CD4-positive, alpha-beta T cell (primary cell): ENCODE data around the gene GAPDH. TPM values are rescaled to one million over a fixed set of nuclear protein-coding genes. Genes with fewer than 3 reads are reported as not detected.

Source experiments
- ATAC-seq: fragments of 200-7000 bp; cut with Tn5 transposase; one replicate; pipeline ENCODE4 v1.10.0; 2022; ENCODE audit warnings: mild to moderate bottlenecking; ENCODE audit not compliant: poor library complexity
- CTCF ChIA-PET: fragments of 350-600 bp; sonication (Branson Sonifier 250); formaldehyde crosslinking; loops from one replicate; lab custom pipeline; 2021; ENCODE audit warnings: antibody characterized with exemption, inconsistent platforms; lab: Charles Lee
- POLR2A ChIA-PET: fragments of 350-600 bp; sonication (Branson Sonifier 250); formaldehyde crosslinking; loops from one replicate; lab custom pipeline; 2021; ENCODE audit warnings: antibody characterized with exemption, inconsistent platforms; lab: Charles Lee
- DNase-seq, 14 experiments: peaks; one replicate each; pipeline ENCODE4 v3.0.0-alpha.2; 2013 to 2020; ENCODE audit warnings: mixed read lengths in 2 of 14
- H3K27ac ChIP-seq, 2 donors: one replicate each; pipeline versions ENCODE4 v1.5.1 to v1.7.0; 2013; ENCODE audit warnings: low read length in 2 of 2, low read depth in 1 of 2, mild to moderate bottlenecking in 1 of 2
- H3K27me3 ChIP-seq, 2 experiments: 1 replicate in 1 of 2; 2 replicates in 1 of 2; pipeline versions ENCODE4 v1.6.1 to v1.7.0; 2013; ENCODE audit warnings: low read length in 2 of 2, control low read depth in 1 of 2, mild to moderate bottlenecking in 1 of 2, moderate library complexity in 1 of 2; ENCODE audit not compliant: insufficient read depth in 2 of 2, control insufficient read depth in 1 of 2
- H3K36me3 ChIP-seq: one replicate; pipeline ENCODE4 v1.6.1; 2013; ENCODE audit warnings: low read length, control low read depth; ENCODE audit not compliant: insufficient read depth
- H3K4me1 ChIP-seq: one replicate; pipeline ENCODE4 v1.6.1; 2013; ENCODE audit warnings: low read length, control low read depth; ENCODE audit not compliant: insufficient read depth
- H3K4me3 ChIP-seq: one replicate; pipeline ENCODE4 v1.5.1; 2013; ENCODE audit warnings: mild to moderate bottlenecking, low read length, moderate library complexity
- H3K9me3 ChIP-seq, 2 experiments: 1 replicate in 1 of 2; 2 replicates in 1 of 2; pipeline versions ENCODE4 v1.6.1 to v1.7.0; 2013; ENCODE audit warnings: low read length in 2 of 2, mild to moderate bottlenecking in 2 of 2, control low read depth in 1 of 2, moderate library complexity in 1 of 2; ENCODE audit not compliant: control insufficient read depth in 1 of 2, insufficient read depth in 1 of 2
- H3K27ac Mint-ChIP-seq: one replicate; pipeline ENCODE4 v1.8.0; 2020; ENCODE audit warnings: mixed read lengths
- H3K27me3 Mint-ChIP-seq: one replicate; pipeline ENCODE4 v1.8.0; 2021; ENCODE audit warnings: mixed read lengths
- H3K36me3 Mint-ChIP-seq: one replicate; pipeline ENCODE4 v1.8.0; 2021; ENCODE audit warnings: low read depth, mixed read lengths
- H3K4me1 Mint-ChIP-seq: one replicate; pipeline ENCODE4 v1.8.0; 2021; ENCODE audit warnings: low read depth, mixed read lengths
- H3K4me3 Mint-ChIP-seq: one replicate; pipeline ENCODE4 v1.8.0; 2020; ENCODE audit warnings: mild to moderate bottlenecking, mixed read lengths
- H3K9me3 Mint-ChIP-seq: one replicate; pipeline ENCODE4 v1.8.0; 2020; ENCODE audit warnings: mixed read lengths
- intact Hi-C, 2 experiments: fragments of 100-400 bp; cut with DNase I in 1 of 2; cut with micrococcal nuclease in 1 of 2; formaldehyde crosslinking; loops; one replicate each; pipeline versions ENCODE4 v1.15.1 to v1.9.0; 2023 to 2025; cut with DNase I, micrococcal nuclease
- total RNA-seq, 174 experiments: library from RNA in 2 of 174; stranded (reverse) in 2 of 174; gene quantifications; one replicate each; pipeline ENCODE4 v1.2.3 and lab custom pipeline; 2021 to 2026
- TF ChIP-seq, protein P1 (sequence below): fragments of 200-600 bp; IDR thresholded peaks from one replicate; pipeline ENCODE4 v1.8.0; 2022; ENCODE audit warnings: antibody characterized with exemption, mild to moderate bottlenecking

The GAPDH gene
- total RNA-seq, 2 experiments from 2014 or later, result 498 to 508 TPM

DNA sequence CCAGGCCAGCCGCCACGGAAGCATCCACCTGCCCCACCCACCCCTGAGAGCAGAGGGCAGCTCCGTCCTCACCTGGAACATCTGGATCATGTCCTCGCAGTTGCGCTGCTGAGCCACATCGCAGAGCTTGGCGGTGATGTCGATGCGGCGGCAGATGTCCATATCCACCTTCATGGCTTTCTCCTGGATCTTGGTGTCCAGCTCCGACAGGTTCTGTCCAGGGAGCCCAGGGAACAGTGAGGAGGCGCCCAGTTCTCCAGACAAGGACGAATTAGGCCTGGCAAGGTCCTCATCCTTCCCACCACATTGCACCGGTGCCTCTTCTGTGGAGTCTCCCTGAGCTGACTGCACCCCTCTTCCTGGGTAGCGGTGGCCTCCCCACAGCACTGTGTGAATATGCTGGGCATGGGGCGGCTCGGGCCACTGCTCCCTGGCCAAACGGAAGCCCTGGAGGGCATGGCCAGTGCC, 15.4 kb downstream of the GAPDH start:
- ChIA-PET CTCF (no interaction called here), POLR2A (interaction anchor here (1.2 kb wide), 1 partner anchor 79 kb away, joined by 4 read pairs; the partner anchor contains the start of gene VAMP1)
- DNase-seq (no peak), ATAC-seq (no peak)
- Histone ChIP-seq H3K36me3 (peaks cover 77% of the 10 kb centered on the region), H3K9me3 (no peaks in the 10 kb centered on the region), H3K4me1 (peaks cover 54% of the 10 kb centered on the region), H3K27ac (no peak overlapping the region), H3K4me3 (no peak overlapping the region), H3K27me3 (no peaks in the 10 kb centered on the region)
- TF ChIP-seq, protein P1, sequence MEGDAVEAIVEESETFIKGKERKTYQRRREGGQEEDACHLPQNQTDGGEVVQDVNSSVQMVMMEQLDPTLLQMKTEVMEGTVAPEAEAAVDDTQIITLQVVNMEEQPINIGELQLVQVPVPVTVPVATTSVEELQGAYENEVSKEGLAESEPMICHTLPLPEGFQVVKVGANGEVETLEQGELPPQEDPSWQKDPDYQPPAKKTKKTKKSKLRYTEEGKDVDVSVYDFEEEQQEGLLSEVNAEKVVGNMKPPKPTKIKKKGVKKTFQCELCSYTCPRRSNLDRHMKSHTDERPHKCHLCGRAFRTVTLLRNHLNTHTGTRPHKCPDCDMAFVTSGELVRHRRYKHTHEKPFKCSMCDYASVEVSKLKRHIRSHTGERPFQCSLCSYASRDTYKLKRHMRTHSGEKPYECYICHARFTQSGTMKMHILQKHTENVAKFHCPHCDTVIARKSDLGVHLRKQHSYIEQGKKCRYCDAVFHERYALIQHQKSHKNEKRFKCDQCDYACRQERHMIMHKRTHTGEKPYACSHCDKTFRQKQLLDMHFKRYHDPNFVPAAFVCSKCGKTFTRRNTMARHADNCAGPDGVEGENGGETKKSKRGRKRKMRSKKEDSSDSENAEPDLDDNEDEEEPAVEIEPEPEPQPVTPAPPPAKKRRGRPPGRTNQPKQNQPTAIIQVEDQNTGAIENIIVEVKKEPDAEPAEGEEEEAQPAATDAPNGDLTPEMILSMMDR, result no peak
- intact Hi-C loops, result no loop called here
- H3K9me3 Mint-ChIP-seq, result no peaks in the 10 kb centered on the region
- H3K27ac Mint-ChIP-seq, result no peak overlapping the region
- H3K4me1 Mint-ChIP-seq, result peaks cover 32% of the 10 kb centered on the region
- H3K27me3 Mint-ChIP-seq, result no peaks in the 10 kb centered on the region
- peaks cover 63% of the 10 kb centered on the region for H3K36me3 Mint-ChIP-seq
- no peak overlapping the region for H3K4me3 Mint-ChIP-seq

DNA sequence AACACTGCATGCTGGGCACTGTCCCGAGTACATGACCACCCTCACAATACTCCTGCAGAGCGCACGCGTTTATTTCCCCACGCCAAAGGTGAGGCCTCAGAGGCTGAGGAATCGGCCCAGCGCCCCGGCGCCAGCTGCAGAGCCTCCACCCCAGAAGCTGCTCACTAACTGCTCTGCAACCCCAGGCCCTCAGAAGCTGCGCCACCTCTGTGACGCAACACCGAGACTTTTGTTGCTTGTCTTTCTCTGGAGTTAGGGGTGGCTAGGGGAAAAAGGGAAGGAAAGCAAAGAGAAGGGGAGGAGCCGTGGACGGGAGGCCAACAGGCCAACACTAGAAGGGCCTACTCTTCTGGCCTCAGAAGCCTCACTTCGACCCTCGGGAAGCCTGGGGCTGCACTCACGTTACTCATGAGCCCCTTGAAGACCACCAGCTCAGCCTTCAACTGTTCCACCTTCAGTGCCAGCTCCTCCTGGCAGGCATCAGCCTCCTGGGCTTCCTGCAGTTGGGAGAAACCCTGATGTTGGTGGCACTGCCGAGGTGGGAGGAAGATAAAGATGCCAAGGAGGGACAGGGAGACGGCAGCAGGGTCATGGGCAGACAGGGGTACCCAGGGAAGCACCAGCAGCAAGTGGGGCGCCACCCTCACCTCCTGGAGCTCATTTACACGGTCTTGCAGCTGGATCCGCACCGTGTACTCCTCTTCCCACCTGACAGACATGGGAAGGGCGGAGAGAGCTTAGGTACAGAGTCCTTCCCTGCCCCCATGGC, 16.2 kb downstream of the GAPDH start:
- peaks cover 60% of the 10 kb centered on the region for H3K4me1 ChIP-seq
- H3K4me1 Mint-ChIP-seq, result peaks cover 37% of the 10 kb centered on the region

DNA sequence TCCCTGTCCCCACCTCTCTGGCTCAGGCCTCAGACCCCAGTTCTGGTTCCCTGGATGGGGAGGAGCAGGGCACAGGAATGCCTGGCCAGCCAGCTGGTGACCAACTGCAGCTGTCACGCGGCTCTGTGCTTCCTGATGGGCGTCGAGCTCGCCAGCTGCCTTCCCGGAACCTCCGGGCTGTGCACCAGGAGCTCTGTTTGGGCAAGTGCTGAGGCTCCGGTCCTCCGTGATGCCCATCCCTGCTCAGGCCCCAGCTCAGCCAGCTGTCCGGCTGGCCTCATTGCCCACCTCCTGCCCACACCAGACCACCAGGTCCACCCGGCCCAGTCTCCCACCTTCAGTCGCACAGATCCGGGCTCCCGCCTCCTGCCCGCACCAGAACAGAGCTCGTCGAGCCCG, 16.7 kb downstream of the GAPDH start:
- Histone ChIP-seq H3K36me3 (peaks cover 70% of the 10 kb centered on the region), H3K27me3 (no peaks in the 10 kb centered on the region), H3K4me1 (peaks cover 61% of the 10 kb centered on the region), H3K4me3 (no peak overlapping the region), H3K27ac (no peak overlapping the region), H3K9me3 (no peaks in the 10 kb centered on the region)
- Mint-ChIP-seq H3K4me3 (no peak overlapping the region), H3K36me3 (peaks cover 64% of the 10 kb centered on the region), H3K9me3 (no peaks in the 10 kb centered on the region), H3K4me1 (peaks cover 37% of the 10 kb centered on the region), H3K27ac (no peak overlapping the region), H3K27me3 (no peaks in the 10 kb centered on the region)
- ChIA-PET CTCF (no interaction called here), POLR2A (interaction anchor here (0.8 to 1.1 kb wide), 2 partner anchors 10 to 17 kb away, joined by 3 read pairs; partner anchors contain the start of gene GAPDH)
- TF ChIP-seq, protein P1, result no peak
- DNase-seq (peak in 1 of 14 experiments; percentile 33), ATAC-seq (no peak)
- intact Hi-C loops, result no loop called here

More for the DNA sequence above, 16.2 kb downstream of the GAPDH start:
- intact Hi-C loops, result no loop called here
- ATAC-seq, result no peak
- Histone ChIP-seq H3K4me3 (no peak overlapping the region), H3K36me3 (peaks cover 76% of the 10 kb centered on the region), H3K9me3 (no peaks in the 10 kb centered on the region), H3K27me3 (no peaks in the 10 kb centered on the region), H3K27ac (no peak overlapping the region)
- Mint-ChIP-seq H3K9me3 (no peaks in the 10 kb centered on the region), H3K36me3 (peaks cover 66% of the 10 kb centered on the region), H3K4me3 (no peak overlapping the region), H3K27ac (no peak overlapping the region), H3K27me3 (no peaks in the 10 kb centered on the region)
- peak in 2 of 14 experiments; percentile 43 to 54 for DNase-seq
- TF ChIP-seq, protein P1, result no peak
- CTCF ChIA-PET, result no interaction called here
- POLR2A ChIA-PET, result interaction anchor here (1.1 to 1.2 kb wide), 2 partner anchors 9 to 80 kb away, joined by 3 to 4 read pairs; partner anchors contain the start of gene VAMP1
